HepG2 (cell line): ENCODE data around the gene FERMT2. TPM values are rescaled to one million over a fixed set of nuclear protein-coding genes. Genes with fewer than 3 reads are reported as not detected.

Experiments used
- ARHGAP35 ChIP-seq: sonication (generic); formaldehyde crosslinking; IDR thresholded peaks from 2 replicates; pipeline ENCODE4 v1.9.0; 2022; ENCODE audit warnings: mild to moderate bottlenecking, inconsistent platforms, moderate library complexity, missing genetic modification reagents, borderline replicate concordance
- BATF2 ChIP-seq: sonication (generic); formaldehyde crosslinking; IDR thresholded peaks from 2 replicates; pipeline ENCODE4 v1.8.0; 2022; ENCODE audit warnings: mild to moderate bottlenecking, missing genetic modification reagents, moderate library complexity
- MIXL1 ChIP-seq: IDR thresholded peaks from 2 replicates; pipeline ENCODE4 v1.6.1; 2016
- MLXIP ChIP-seq: sonication (generic); formaldehyde crosslinking; IDR thresholded peaks from 2 replicates; pipeline ENCODE4 v1.9.0; 2021; ENCODE audit warnings: missing genetic modification reagents, borderline replicate concordance
- MTF2 ChIP-seq: sonication (generic); formaldehyde crosslinking; IDR thresholded peaks from 2 replicates; pipeline ENCODE4 v1.5.0; 2020; ENCODE audit warnings: missing genetic modification reagents, borderline replicate concordance
- MXD4 ChIP-seq: IDR thresholded peaks from 2 replicates; pipeline ENCODE4 v1.6.1; 2016; ENCODE audit warnings: mild to moderate bottlenecking, missing biosample characterization, missing genetic modification reagents
- MYNN ChIP-seq: sonication (generic); formaldehyde crosslinking; IDR thresholded peaks from 2 replicates; pipeline ENCODE4 v1.4.0; 2020; ENCODE audit warnings: mild to moderate bottlenecking, low read depth, missing genetic modification reagents
- NAIF1 ChIP-seq: sonication (generic); formaldehyde crosslinking; IDR thresholded peaks from 2 replicates; pipeline ENCODE4 v1.5.0; 2020; ENCODE audit warnings: mild to moderate bottlenecking, missing genetic modification reagents, borderline replicate concordance
- PHB2 ChIP-seq: fragments of 450-650 bp; IDR thresholded peaks from 2 replicates; pipeline ENCODE4 v1.6.1; 2018; ENCODE audit not compliant: partially characterized antibody
- PRDM10 ChIP-seq: sonication (generic); formaldehyde crosslinking; IDR thresholded peaks from 2 replicates; pipeline ENCODE4 v1.4.0; 2020; ENCODE audit warnings: low read depth, missing genetic modification reagents
- PRMT3 ChIP-seq: sonication (generic); formaldehyde crosslinking; IDR thresholded peaks from 2 replicates; pipeline ENCODE4 v1.8.1; 2022; ENCODE audit warnings: low read depth, mild to moderate bottlenecking, moderate library complexity, missing genetic modification reagents, borderline replicate concordance
- SIX4 ChIP-seq: sonication (generic); formaldehyde crosslinking; IDR thresholded peaks from 2 replicates; pipeline ENCODE4 v1.4.0; 2020; ENCODE audit warnings: missing genetic modification reagents
- SMARCE1 ChIP-seq: fragments of 450-650 bp; IDR thresholded peaks from 2 replicates; pipeline ENCODE4 v1.6.1; 2017; ENCODE audit warnings: borderline replicate concordance
- SRSF9 ChIP-seq: fragments of 200-400 bp; formaldehyde crosslinking; IDR thresholded peaks from 2 replicates; pipeline ENCODE4 v1.6.1; 2018; ENCODE audit warnings: borderline replicate concordance, mild to moderate bottlenecking, low read depth, low read length; ENCODE audit not compliant: insufficient read depth, poor library complexity, severe bottlenecking
- ZFP36L1 ChIP-seq: sonication (generic); formaldehyde crosslinking; IDR thresholded peaks from 2 replicates; pipeline ENCODE4 v1.8.0; 2022; ENCODE audit warnings: mild to moderate bottlenecking, missing genetic modification reagents, moderate library complexity
- ZFP82 ChIP-seq: sonication (generic); formaldehyde crosslinking; IDR thresholded peaks from 2 replicates; pipeline ENCODE4 v1.5.1; 2020; ENCODE audit warnings: mild to moderate bottlenecking, missing genetic modification reagents, borderline replicate concordance
- ZNF292 ChIP-seq: sonication (generic); formaldehyde crosslinking; IDR thresholded peaks from 2 replicates; pipeline ENCODE4 v1.8.1; 2022; ENCODE audit warnings: mild to moderate bottlenecking, low read depth, missing genetic modification reagents, borderline replicate concordance
- ZNF317 ChIP-seq: sonication (generic); formaldehyde crosslinking; IDR thresholded peaks from 2 replicates; pipeline ENCODE4 v1.5.0; 2020; ENCODE audit warnings: mild to moderate bottlenecking, missing genetic modification reagents
- ZNF570 ChIP-seq: sonication (generic); formaldehyde crosslinking; IDR thresholded peaks from 2 replicates; pipeline ENCODE4 v1.4.0; 2020; ENCODE audit warnings: mild to moderate bottlenecking, missing genetic modification reagents, borderline replicate concordance
- ZNF597 ChIP-seq: sonication (generic); formaldehyde crosslinking; IDR thresholded peaks from 2 replicates; pipeline ENCODE4 v1.5.0; 2020; ENCODE audit warnings: missing genetic modification reagents
- polyA plus RNA-seq, 8 experiments: library from polyadenylated mRNA; depleted of rRNA in 3 of 8; stranded (reverse) in 7 of 8; unstranded in 1 of 8; fragments of >200 nt; fragmentation: Illumina TruSeq in 4 of 8; extraction: Trizol in 4 of 8; gene quantifications; 2 replicates each; pipeline versions ENCODE4 v1.2.1 to v1.2.3, GENCODE V29; 2011 to 2016; ENCODE audit warnings: low read depth in 4 of 8, missing spikeins in 1 of 8, mixed read lengths in 1 of 8; ENCODE audit not compliant: insufficient read depth in 1 of 8
- total RNA-seq, 5 experiments: library from RNA; depleted of rRNA; stranded (reverse); fragments of >200 nt; fragmentation: Illumina TruSeq; extraction: Trizol; gene quantifications; 2 replicates each; pipeline ENCODE4 v1.2.3, GENCODE V29; 2016; ENCODE audit warnings: low read depth in 1 of 5

FERMT2 gene
- total and polyA plus RNA-seq, 2 of the 13 experiments (the other 11 are each of a cell fraction or from before 2014, with no cell fraction given) = 36.2 to 60.4 TPM

- TF ChIP-seq ZFP36L1 (CRISPR knock-in tag) = no peak
- no peak for TF ChIP-seq ZNF570 (CRISPR knock-in tag)
- no peak for TF ChIP-seq ZNF597 (CRISPR knock-in tag)
- no peak for TF ChIP-seq BATF2
- peak; percentile 48; the same call in 1 of the 2 replicates for TF ChIP-seq SMARCE1
- no peak for TF ChIP-seq SRSF9
- peak; percentile 92 for TF ChIP-seq SIX4 (CRISPR knock-in tag)
- TF ChIP-seq ZFP82 (CRISPR knock-in tag) = no peak
- TF ChIP-seq ZNF292 (CRISPR knock-in tag) = peak; percentile 55; the same call in 1 of the 2 replicates
- TF ChIP-seq NAIF1 (CRISPR knock-in tag) = no peak
- TF ChIP-seq PRDM10 (CRISPR knock-in tag) = no peak
- no peak; the same call in 1 of the 2 replicates for TF ChIP-seq MXD4 (CRISPR knock-in tag)
- TF ChIP-seq MTF2 = no peak
- no peak for TF ChIP-seq PHB2
- TF ChIP-seq PRMT3 (CRISPR knock-in tag) = no peak
- TF ChIP-seq ARHGAP35 (CRISPR knock-in tag) = no peak
- no peak for TF ChIP-seq ZNF317
- TF ChIP-seq MIXL1 (CRISPR knock-in tag) = peak; percentile 99
- TF ChIP-seq MLXIP (CRISPR knock-in tag) = no peak
- no peak for TF ChIP-seq MYNN (CRISPR knock-in tag)
Observed at GRCh38 chr14:52821805-52822250, 129.0 kb downstream of the FERMT2 start (continued).
